ENCODE data around the gene GLCE. TPM values are rescaled to one million over a fixed set of nuclear protein-coding genes. Genes with fewer than 3 reads are reported as not detected.

Gene GLCE
- total and polyA plus RNA-seq, 4 donors, result 6.8 to 26.3 (median 13.7) TPM

DNA sequence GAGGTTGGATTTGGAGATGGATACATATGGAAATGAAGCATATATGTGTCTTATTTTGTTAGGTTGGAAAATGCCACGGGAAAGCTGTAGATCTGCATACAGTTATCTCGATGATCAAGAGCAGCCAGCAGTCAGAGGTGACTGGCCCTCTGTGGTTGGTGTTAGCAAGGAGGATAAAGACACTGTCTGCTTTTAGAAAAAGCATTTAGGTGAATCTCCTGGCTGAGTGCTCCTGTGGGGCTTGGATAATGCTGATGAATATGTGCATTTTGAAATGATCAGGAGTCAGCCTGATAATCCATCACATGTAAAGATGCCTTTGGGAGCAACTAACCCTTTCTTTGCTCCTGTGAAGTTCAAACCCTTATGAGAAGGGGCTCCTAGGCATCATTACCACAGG is 24.9 kb upstream of the GLCE start:
- no peak overlapping the region for H3K9ac ChIP-seq (ENCODE audit: low read depth in 1 of 2, low read length in 2 of 2)
- WGBS, result 95% methylated on average over 2 of the region's 2 CpGs
- H3K9me3 ChIP-seq (ENCODE audit: control insufficient read depth in 4 of 4, low read length in 3 of 4), result no peaks in the 10 kb centered on the region
- no peak overlapping the region for H3K4me3 ChIP-seq (ENCODE audit: low read depth in 1 of 3, low read length in 3 of 3)
- no peaks in the 10 kb centered on the region for H3K36me3 ChIP-seq (ENCODE audit: control insufficient read depth in 4 of 4, insufficient read depth in 3 of 4, low read depth in 1 of 4, low read length in 3 of 4)
- H3K4me1 ChIP-seq (ENCODE audit: control insufficient read depth in 4 of 4, insufficient read depth in 4 of 4, low read length in 3 of 4), result peaks cover 13 to 39% (median 35%) of the 10 kb centered on the region in 4 donors
- DNase-seq (ENCODE audit: low spot score), result no peak
- TF ChIP-seq RAD21 (IDR thresholded peaks at IDR 0.05), result no peak
- TF ChIP-seq, protein P1, sequence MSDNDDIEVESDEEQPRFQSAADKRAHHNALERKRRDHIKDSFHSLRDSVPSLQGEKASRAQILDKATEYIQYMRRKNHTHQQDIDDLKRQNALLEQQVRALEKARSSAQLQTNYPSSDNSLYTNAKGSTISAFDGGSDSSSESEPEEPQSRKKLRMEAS (IDR thresholded peaks at IDR 0.05), result no peak
- TF ChIP-seq, protein P2, sequence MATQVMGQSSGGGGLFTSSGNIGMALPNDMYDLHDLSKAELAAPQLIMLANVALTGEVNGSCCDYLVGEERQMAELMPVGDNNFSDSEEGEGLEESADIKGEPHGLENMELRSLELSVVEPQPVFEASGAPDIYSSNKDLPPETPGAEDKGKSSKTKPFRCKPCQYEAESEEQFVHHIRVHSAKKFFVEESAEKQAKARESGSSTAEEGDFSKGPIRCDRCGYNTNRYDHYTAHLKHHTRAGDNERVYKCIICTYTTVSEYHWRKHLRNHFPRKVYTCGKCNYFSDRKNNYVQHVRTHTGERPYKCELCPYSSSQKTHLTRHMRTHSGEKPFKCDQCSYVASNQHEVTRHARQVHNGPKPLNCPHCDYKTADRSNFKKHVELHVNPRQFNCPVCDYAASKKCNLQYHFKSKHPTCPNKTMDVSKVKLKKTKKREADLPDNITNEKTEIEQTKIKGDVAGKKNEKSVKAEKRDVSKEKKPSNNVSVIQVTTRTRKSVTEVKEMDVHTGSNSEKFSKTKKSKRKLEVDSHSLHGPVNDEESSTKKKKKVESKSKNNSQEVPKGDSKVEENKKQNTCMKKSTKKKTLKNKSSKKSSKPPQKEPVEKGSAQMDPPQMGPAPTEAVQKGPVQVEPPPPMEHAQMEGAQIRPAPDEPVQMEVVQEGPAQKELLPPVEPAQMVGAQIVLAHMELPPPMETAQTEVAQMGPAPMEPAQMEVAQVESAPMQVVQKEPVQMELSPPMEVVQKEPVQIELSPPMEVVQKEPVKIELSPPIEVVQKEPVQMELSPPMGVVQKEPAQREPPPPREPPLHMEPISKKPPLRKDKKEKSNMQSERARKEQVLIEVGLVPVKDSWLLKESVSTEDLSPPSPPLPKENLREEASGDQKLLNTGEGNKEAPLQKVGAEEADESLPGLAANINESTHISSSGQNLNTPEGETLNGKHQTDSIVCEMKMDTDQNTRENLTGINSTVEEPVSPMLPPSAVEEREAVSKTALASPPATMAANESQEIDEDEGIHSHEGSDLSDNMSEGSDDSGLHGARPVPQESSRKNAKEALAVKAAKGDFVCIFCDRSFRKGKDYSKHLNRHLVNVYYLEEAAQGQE (IDR thresholded peaks at IDR 0.05), result no peak
- no peak for TF ChIP-seq SP1 (IDR thresholded peaks at IDR 0.05)
- TF ChIP-seq GABPA (IDR thresholded peaks at IDR 0.05 in 1 of 2, conservative IDR thresholded peaks at IDR 0.05 in 1 of 2), result no peak
- TF ChIP-seq RXRA (IDR thresholded peaks at IDR 0.05), result no peak
- TF ChIP-seq, protein P3, sequence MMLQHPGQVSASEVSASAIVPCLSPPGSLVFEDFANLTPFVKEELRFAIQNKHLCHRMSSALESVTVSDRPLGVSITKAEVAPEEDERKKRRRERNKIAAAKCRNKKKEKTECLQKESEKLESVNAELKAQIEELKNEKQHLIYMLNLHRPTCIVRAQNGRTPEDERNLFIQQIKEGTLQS (IDR thresholded peaks at IDR 0.05), result no peak
- TF ChIP-seq, protein P4, sequence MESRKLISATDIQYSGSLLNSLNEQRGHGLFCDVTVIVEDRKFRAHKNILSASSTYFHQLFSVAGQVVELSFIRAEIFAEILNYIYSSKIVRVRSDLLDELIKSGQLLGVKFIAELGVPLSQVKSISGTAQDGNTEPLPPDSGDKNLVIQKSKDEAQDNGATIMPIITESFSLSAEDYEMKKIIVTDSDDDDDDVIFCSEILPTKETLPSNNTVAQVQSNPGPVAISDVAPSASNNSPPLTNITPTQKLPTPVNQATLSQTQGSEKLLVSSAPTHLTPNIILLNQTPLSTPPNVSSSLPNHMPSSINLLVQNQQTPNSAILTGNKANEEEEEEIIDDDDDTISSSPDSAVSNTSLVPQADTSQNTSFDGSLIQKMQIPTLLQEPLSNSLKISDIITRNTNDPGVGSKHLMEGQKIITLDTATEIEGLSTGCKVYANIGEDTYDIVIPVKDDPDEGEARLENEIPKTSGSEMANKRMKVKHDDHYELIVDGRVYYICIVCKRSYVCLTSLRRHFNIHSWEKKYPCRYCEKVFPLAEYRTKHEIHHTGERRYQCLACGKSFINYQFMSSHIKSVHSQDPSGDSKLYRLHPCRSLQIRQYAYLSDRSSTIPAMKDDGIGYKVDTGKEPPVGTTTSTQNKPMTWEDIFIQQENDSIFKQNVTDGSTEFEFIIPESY (IDR thresholded peaks at IDR 0.05), result no peak
- TF ChIP-seq NR2F2 (IDR thresholded peaks at IDR 0.05), result no peak
- no peak for TF ChIP-seq HNF4A (conservative IDR thresholded peaks at IDR 0.05)
- TF ChIP-seq JUND (IDR thresholded peaks at IDR 0.05), result no peak
- TF ChIP-seq, protein P5, sequence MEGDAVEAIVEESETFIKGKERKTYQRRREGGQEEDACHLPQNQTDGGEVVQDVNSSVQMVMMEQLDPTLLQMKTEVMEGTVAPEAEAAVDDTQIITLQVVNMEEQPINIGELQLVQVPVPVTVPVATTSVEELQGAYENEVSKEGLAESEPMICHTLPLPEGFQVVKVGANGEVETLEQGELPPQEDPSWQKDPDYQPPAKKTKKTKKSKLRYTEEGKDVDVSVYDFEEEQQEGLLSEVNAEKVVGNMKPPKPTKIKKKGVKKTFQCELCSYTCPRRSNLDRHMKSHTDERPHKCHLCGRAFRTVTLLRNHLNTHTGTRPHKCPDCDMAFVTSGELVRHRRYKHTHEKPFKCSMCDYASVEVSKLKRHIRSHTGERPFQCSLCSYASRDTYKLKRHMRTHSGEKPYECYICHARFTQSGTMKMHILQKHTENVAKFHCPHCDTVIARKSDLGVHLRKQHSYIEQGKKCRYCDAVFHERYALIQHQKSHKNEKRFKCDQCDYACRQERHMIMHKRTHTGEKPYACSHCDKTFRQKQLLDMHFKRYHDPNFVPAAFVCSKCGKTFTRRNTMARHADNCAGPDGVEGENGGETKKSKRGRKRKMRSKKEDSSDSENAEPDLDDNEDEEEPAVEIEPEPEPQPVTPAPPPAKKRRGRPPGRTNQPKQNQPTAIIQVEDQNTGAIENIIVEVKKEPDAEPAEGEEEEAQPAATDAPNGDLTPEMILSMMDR (IDR thresholded peaks at IDR 0.05; ENCODE audit: low read depth, low read length, missing input control), result no peak
- TF ChIP-seq EGR1 (IDR thresholded peaks at IDR 0.05; ENCODE audit: low read depth in 2 of 2), result no peak
- no peak for TF ChIP-seq FOXA2 (IDR thresholded peaks at IDR 0.05)
- H3K27ac ChIP-seq (ENCODE audit: low read depth in 1 of 2, low read length in 2 of 2), result no peak overlapping the region
- H3K27me3 ChIP-seq (ENCODE audit: control insufficient read depth in 4 of 4, insufficient read depth in 4 of 4, low read length in 3 of 4), result no peaks in the 10 kb centered on the region

DNA sequence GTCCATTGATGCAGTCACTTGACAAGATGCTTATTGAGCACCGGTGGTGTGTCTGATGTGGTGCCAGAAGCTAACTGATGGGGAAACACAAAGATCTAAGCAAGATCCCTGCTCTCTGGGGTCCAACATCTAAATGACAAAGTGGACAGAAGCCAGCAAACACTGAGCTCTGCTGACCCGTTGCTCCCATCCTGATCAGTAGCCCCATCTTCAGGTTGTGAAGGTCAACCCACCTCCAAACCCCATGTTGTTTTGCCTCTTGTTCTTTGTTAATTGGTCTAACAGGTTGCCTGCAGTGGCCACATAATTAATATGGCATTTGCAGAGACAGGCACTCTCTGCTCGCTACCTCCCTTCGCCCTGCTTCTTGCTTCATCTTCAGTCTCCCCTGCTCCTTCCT is 21.5 kb upstream of the GLCE start:
- Histone ChIP-seq H3K27me3 (ENCODE audit: control insufficient read depth in 4 of 4, insufficient read depth in 4 of 4, low read length in 3 of 4) (no peaks in the 10 kb centered on the region), H3K9me3 (ENCODE audit: control insufficient read depth in 4 of 4, low read length in 3 of 4) (no peaks in the 10 kb centered on the region), H3K4me1 (ENCODE audit: control insufficient read depth in 4 of 4, insufficient read depth in 4 of 4, low read length in 3 of 4) (peaks cover 0 to 5% (median 3%) of the 10 kb centered on the region in 4 donors), H3K4me3 (ENCODE audit: low read depth in 1 of 3, low read length in 3 of 3) (no peak overlapping the region), H3K27ac (ENCODE audit: low read depth in 1 of 2, low read length in 2 of 2) (no peak overlapping the region), H3K36me3 (ENCODE audit: control insufficient read depth in 4 of 4, insufficient read depth in 3 of 4, low read depth in 1 of 4, low read length in 3 of 4) (no peaks in the 10 kb centered on the region), H3K9ac (ENCODE audit: low read depth in 1 of 2, low read length in 2 of 2) (no peak overlapping the region)
- no peak for DNase-seq (ENCODE audit: low spot score)
- 71% methylated on average over 4 of the region's 4 CpGs for WGBS
- TF ChIP-seq, protein P2 (IDR thresholded peaks at IDR 0.05), result no peak
- no peak for TF ChIP-seq GABPA (IDR thresholded peaks at IDR 0.05 in 1 of 2, conservative IDR thresholded peaks at IDR 0.05 in 1 of 2)
- TF ChIP-seq YY1 (IDR thresholded peaks at IDR 0.05), result no peak
- no peak for TF ChIP-seq RXRA (IDR thresholded peaks at IDR 0.05)
- TF ChIP-seq, protein P5 (IDR thresholded peaks at IDR 0.05; ENCODE audit: low read depth, low read length, missing input control), result no peak
- TF ChIP-seq, protein P1 (IDR thresholded peaks at IDR 0.05), result no peak
- TF ChIP-seq FOXA2 (IDR thresholded peaks at IDR 0.05), result no peak
- TF ChIP-seq TAF1 (conservative IDR thresholded peaks at IDR 0.05), result no peak
- TF ChIP-seq HNF4A (conservative IDR thresholded peaks at IDR 0.05), result no peak
- no peak for TF ChIP-seq NR2F2 (IDR thresholded peaks at IDR 0.05)
- TF ChIP-seq SP1 (IDR thresholded peaks at IDR 0.05), result no peak
- TF ChIP-seq, protein P3 (IDR thresholded peaks at IDR 0.05), result no peak

Measured in liver (tissue), 9 donors.